ENCODE results near the gene MTAP.

The MTAP gene

GRCh38 chr9:21831841-21832509 lies 29.5 kb downstream of the MTAP start:
- no peaks in the 10 kb centered on the region for H3K27me3 ChIP-seq (ENCODE audit: insufficient read depth, low read length)
- H3K36me3 ChIP-seq (ENCODE audit: insufficient read depth, low read depth, low read length): peaks cover 100% of the 10 kb centered on the region
- H3K9me3 ChIP-seq (ENCODE audit: insufficient read depth, low read depth, low read length): no peaks in the 10 kb centered on the region
- H3K4me3 ChIP-seq (ENCODE audit: low read length): no peak overlapping the region
- no peak overlapping the region for H3K27ac ChIP-seq (ENCODE audit: low read length)
- no peak overlapping the region for H3K9ac ChIP-seq (ENCODE audit: low read depth, low read length)
- H3K4me1 ChIP-seq (ENCODE audit: insufficient read depth, low read length): no peaks in the 10 kb centered on the region

- Histone ChIP-seq H3K36me3 (ENCODE audit: insufficient read depth, low read depth, low read length) (peaks cover 100% of the 10 kb centered on the region), H3K27me3 (ENCODE audit: insufficient read depth, low read length) (no peaks in the 10 kb centered on the region), H3K4me3 (ENCODE audit: low read length) (no peak overlapping the region), H3K9me3 (ENCODE audit: insufficient read depth, low read depth, low read length) (no peaks in the 10 kb centered on the region), H3K27ac (ENCODE audit: low read length) (no peak overlapping the region), H3K4me1 (ENCODE audit: insufficient read depth, low read length) (no peaks in the 10 kb centered on the region), H3K9ac (ENCODE audit: low read depth, low read length) (no peak overlapping the region)
Measured at GRCh38 chr9:21833090-21833801, 30.8 kb downstream of the MTAP start.

DNA sequence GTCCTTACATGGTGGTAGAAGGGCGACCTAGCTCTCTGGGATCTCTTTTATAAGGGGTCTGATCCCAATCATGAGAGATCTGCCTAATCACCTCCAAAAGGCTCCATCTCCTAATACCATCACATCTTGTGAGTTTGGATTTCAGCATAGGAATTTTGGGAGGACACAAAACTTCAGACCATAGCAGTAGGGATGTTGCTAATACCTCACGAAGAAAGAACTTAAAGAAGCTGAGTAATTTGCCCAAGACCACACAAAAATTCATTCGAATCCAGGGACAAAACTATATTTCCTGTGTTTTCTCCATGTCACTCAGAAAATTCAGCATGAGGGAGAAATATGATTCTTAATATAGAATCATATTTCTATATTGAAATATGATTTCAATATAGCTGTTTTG lies 32.7 kb downstream of the MTAP start:
- Histone ChIP-seq H3K27me3 (ENCODE audit: insufficient read depth, low read length) (no peaks in the 10 kb centered on the region), H3K36me3 (ENCODE audit: insufficient read depth, low read depth, low read length) (peaks cover 100% of the 10 kb centered on the region), H3K9ac (ENCODE audit: low read depth, low read length) (no peak overlapping the region), H3K9me3 (ENCODE audit: insufficient read depth, low read depth, low read length) (peaks cover under 1% of the 10 kb centered on the region), H3K4me1 (ENCODE audit: insufficient read depth, low read length) (no peaks in the 10 kb centered on the region), H3K27ac (ENCODE audit: low read length) (no peak overlapping the region), H3K4me3 (ENCODE audit: low read length) (no peak overlapping the region)

DNA sequence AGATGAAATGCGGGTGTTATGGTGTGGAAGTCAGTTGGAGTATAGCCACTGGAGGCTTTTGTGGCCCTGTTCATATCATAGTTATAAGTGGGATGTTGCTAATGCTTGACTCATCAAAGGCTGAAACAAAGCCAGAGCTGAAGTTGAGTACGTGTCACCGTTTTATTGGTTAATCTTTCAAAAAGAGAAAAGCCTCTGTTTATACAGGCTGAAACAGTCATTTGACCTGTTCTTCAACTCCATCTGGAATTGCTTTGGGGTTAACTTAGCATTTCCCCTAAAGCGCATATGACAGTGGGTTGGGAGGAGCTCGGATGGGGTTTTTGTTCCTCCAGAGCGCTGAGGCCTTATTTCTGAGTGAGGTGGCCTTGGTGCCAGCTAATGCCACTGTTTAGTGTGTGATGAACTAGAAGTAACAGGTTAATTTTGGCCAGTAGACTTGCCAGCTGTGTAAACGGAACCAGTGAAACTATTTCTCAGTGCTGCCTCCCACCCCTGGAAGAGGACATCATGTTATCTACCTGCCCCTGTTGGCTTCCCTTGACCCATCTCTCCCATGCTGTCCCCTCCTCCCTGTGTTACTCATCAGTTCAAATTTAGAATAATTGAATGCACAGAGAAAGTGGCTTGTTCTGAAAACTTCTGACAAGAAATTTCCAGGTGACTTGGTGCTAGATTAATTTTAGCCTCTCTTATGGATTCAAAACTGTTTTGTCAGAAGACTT lies 34.2 kb downstream of the MTAP start:
- Histone ChIP-seq H3K27me3 (ENCODE audit: insufficient read depth, low read length) (no peaks in the 10 kb centered on the region), H3K9ac (ENCODE audit: low read depth, low read length) (no peak overlapping the region), H3K36me3 (ENCODE audit: insufficient read depth, low read depth, low read length) (peaks cover 100% of the 10 kb centered on the region), H3K4me3 (ENCODE audit: low read length) (no peak overlapping the region), H3K9me3 (ENCODE audit: insufficient read depth, low read depth, low read length) (peaks cover 16% of the 10 kb centered on the region), H3K27ac (ENCODE audit: low read length) (no peak overlapping the region), H3K4me1 (ENCODE audit: insufficient read depth, low read length) (no peaks in the 10 kb centered on the region)

- Histone ChIP-seq H3K9me3 (ENCODE audit: insufficient read depth, low read depth, low read length) (peaks cover 20% of the 10 kb centered on the region), H3K4me1 (ENCODE audit: insufficient read depth, low read length) (no peaks in the 10 kb centered on the region), H3K4me3 (ENCODE audit: low read length) (no peak overlapping the region), H3K9ac (ENCODE audit: low read depth, low read length) (no peak overlapping the region), H3K36me3 (ENCODE audit: insufficient read depth, low read depth, low read length) (peaks cover 100% of the 10 kb centered on the region), H3K27ac (ENCODE audit: low read length) (no peak overlapping the region), H3K27me3 (ENCODE audit: insufficient read depth, low read length) (no peaks in the 10 kb centered on the region)
Measured at GRCh38 chr9:21837501-21837900, 35.1 kb downstream of the MTAP start.

- Histone ChIP-seq H3K9me3 (ENCODE audit: insufficient read depth, low read depth, low read length) (peaks cover 42% of the 10 kb centered on the region), H3K9ac (ENCODE audit: low read depth, low read length) (no peak overlapping the region), H3K36me3 (ENCODE audit: insufficient read depth, low read depth, low read length) (peaks cover 80% of the 10 kb centered on the region), H3K27me3 (ENCODE audit: insufficient read depth, low read length) (no peaks in the 10 kb centered on the region), H3K4me3 (ENCODE audit: low read length) (no peak overlapping the region), H3K4me1 (ENCODE audit: insufficient read depth, low read length) (no peaks in the 10 kb centered on the region), H3K27ac (ENCODE audit: low read length) (no peak overlapping the region)
Measured at GRCh38 chr9:21840647-21841046, 38.2 kb downstream of the MTAP start.

DNA sequence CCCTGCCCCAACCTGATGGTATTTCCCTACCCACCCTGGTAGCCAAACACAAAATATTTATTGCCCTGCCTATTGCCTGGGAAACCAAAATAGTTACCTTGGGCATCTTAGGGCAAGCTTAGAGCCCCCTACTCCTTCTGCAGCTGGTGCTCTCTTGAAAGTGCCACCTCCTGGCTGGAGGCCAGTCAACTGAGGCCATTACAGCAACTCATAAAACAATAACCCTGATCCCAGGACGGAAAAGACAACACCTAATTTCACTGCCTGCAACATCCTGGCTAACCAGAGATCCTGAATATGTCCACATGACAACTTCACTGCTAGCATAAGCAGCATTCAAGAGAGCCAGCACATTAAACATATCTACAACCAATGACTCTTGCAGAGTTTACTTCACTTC lies 38.7 kb downstream of the MTAP start:
- peaks cover 75% of the 10 kb centered on the region for H3K36me3 ChIP-seq (ENCODE audit: insufficient read depth, low read depth, low read length)
- no peak overlapping the region for H3K9ac ChIP-seq (ENCODE audit: low read depth, low read length)
- H3K27me3 ChIP-seq (ENCODE audit: insufficient read depth, low read length): no peaks in the 10 kb centered on the region
- no peak overlapping the region for H3K27ac ChIP-seq (ENCODE audit: low read length)
- H3K4me3 ChIP-seq (ENCODE audit: low read length): no peak overlapping the region
- no peaks in the 10 kb centered on the region for H3K4me1 ChIP-seq (ENCODE audit: insufficient read depth, low read length)
- peaks cover 46% of the 10 kb centered on the region for H3K9me3 ChIP-seq (ENCODE audit: insufficient read depth, low read depth, low read length)

DNA sequence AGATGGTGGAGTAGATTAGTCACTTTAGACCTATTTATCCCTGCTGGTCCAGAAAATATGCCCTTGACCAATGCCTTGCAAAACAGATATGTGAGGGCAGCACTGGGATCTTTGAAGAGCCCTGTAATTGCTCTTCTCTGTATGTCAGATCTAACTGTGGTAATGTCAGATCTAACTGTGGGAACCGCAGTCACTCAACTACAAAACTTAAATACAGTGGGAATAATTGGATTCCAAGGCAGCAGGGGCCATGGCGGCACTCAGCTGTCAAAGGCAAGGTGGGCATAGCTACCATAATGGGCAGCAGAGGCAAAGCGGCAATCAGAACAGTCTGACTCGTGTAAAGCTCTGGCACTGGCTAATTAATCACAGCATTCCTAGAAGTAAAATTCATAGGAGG lies 46.2 kb downstream of the MTAP start:
- Histone ChIP-seq H3K27me3 (ENCODE audit: insufficient read depth, low read length) (no peaks in the 10 kb centered on the region), H3K4me3 (ENCODE audit: low read length) (no peak overlapping the region), H3K9me3 (ENCODE audit: insufficient read depth, low read depth, low read length) (peaks cover 28% of the 10 kb centered on the region), H3K36me3 (ENCODE audit: insufficient read depth, low read depth, low read length) (peaks cover 73% of the 10 kb centered on the region), H3K27ac (ENCODE audit: low read length) (no peak overlapping the region), H3K4me1 (ENCODE audit: insufficient read depth, low read length) (no peaks in the 10 kb centered on the region), H3K9ac (ENCODE audit: low read depth, low read length) (no peak overlapping the region)

GRCh38 chr9:21852754-21853153 lies 50.3 kb downstream of the MTAP start:
- peaks cover 2% of the 10 kb centered on the region; the same call in 1 of the 2 replicates for H3K9me3 ChIP-seq (ENCODE audit: insufficient read depth, low read depth, low read length)
- H3K27me3 ChIP-seq (ENCODE audit: insufficient read depth, low read length): no peaks in the 10 kb centered on the region
- H3K4me1 ChIP-seq (ENCODE audit: insufficient read depth, low read length): no peaks in the 10 kb centered on the region
- peaks cover 95% of the 10 kb centered on the region for H3K36me3 ChIP-seq (ENCODE audit: insufficient read depth, low read depth, low read length)
- no peak overlapping the region for H3K9ac ChIP-seq (ENCODE audit: low read depth, low read length)
- H3K27ac ChIP-seq (ENCODE audit: low read length): no peak overlapping the region
- H3K4me3 ChIP-seq (ENCODE audit: low read length): no peak overlapping the region

GRCh38 chr9:21853414-21853813 lies 51.0 kb downstream of the MTAP start:
- Histone ChIP-seq H3K27me3 (ENCODE audit: insufficient read depth, low read length) (no peaks in the 10 kb centered on the region), H3K4me3 (ENCODE audit: low read length) (no peak overlapping the region), H3K4me1 (ENCODE audit: insufficient read depth, low read length) (no peaks in the 10 kb centered on the region), H3K9ac (ENCODE audit: low read depth, low read length) (no peak overlapping the region), H3K36me3 (ENCODE audit: insufficient read depth, low read depth, low read length) (peaks cover 99% of the 10 kb centered on the region), H3K27ac (ENCODE audit: low read length) (no peak overlapping the region), H3K9me3 (ENCODE audit: insufficient read depth, low read depth, low read length) (no peaks in the 10 kb centered on the region)

GRCh38 chr9:21854119-21854518 lies 51.7 kb downstream of the MTAP start:
- Histone ChIP-seq H3K4me3 (ENCODE audit: low read length) (no peak overlapping the region), H3K9ac (ENCODE audit: low read depth, low read length) (no peak overlapping the region), H3K9me3 (ENCODE audit: insufficient read depth, low read depth, low read length) (no peaks in the 10 kb centered on the region), H3K27me3 (ENCODE audit: insufficient read depth, low read length) (no peaks in the 10 kb centered on the region), H3K4me1 (ENCODE audit: insufficient read depth, low read length) (no peaks in the 10 kb centered on the region), H3K27ac (ENCODE audit: low read length) (no peak overlapping the region), H3K36me3 (ENCODE audit: insufficient read depth, low read depth, low read length) (peaks cover 99% of the 10 kb centered on the region)

DNA sequence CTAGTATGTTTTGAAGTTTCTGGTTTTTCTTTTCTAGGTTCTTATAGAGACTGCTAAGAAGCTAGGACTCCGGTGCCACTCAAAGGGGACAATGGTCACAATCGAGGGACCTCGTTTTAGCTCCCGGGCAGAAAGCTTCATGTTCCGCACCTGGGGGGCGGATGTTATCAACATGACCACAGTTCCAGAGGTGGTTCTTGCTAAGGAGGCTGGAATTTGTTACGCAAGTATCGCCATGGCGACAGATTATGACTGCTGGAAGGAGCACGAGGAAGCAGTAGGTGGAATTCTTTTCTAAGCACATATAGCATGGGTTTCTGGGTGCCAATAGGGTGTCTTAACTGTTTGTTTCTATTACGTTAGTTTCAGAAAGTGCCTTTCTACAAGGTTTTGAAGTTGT lies 52.2 kb downstream of the MTAP start:
- no peaks in the 10 kb centered on the region for H3K9me3 ChIP-seq (ENCODE audit: insufficient read depth, low read depth, low read length)
- H3K27ac ChIP-seq (ENCODE audit: low read length): no peak overlapping the region
- no peaks in the 10 kb centered on the region for H3K27me3 ChIP-seq (ENCODE audit: insufficient read depth, low read length)
- peaks cover 99% of the 10 kb centered on the region for H3K36me3 ChIP-seq (ENCODE audit: insufficient read depth, low read depth, low read length)
- H3K4me3 ChIP-seq (ENCODE audit: low read length): no peak overlapping the region
- no peaks in the 10 kb centered on the region for H3K4me1 ChIP-seq (ENCODE audit: insufficient read depth, low read length)
- H3K9ac ChIP-seq (ENCODE audit: low read depth, low read length): no peak overlapping the region

Data from iPS-20b (cell line).